IMR-90 (cell line): Measurements from ENCODE around the gene ATXN10.

Experiments
- BHLHE40 ChIP-seq: fragments of 150-350 bp; IDR thresholded peaks from 2 replicates; pipeline ENCODE4 v1.6.1; 2016; ENCODE audit warnings: mild to moderate bottlenecking, low read depth, low read length
- CHD1 ChIP-seq: IDR thresholded peaks from 2 replicates; pipeline ENCODE4 v1.6.1; 2012; ENCODE audit warnings: low read depth, low read length, improper control_type of control experiment
- CTCF ChIP-seq: conservative IDR thresholded peaks from 2 replicates; pipeline ENCODE4 v1.5.1; 2012; ENCODE audit warnings: mild to moderate bottlenecking, low read depth, low read length, improper control_type of control experiment
- ELK1 ChIP-seq: fragments of 150-350 bp; IDR thresholded peaks from 2 replicates; pipeline ENCODE4 v1.6.1; 2016; ENCODE audit warnings: low read depth, mild to moderate bottlenecking, low read length, moderate library complexity, borderline replicate concordance
- FOS ChIP-seq: fragments of 150-350 bp; IDR thresholded peaks from 2 replicates; pipeline ENCODE4 v1.6.1; 2016; ENCODE audit warnings: low read depth, low read length
- MAFK ChIP-seq: IDR thresholded peaks from 2 replicates; pipeline ENCODE4 v1.6.1; 2012; ENCODE audit warnings: low read depth, low read length, improper control_type of control experiment
- MXI1 ChIP-seq: IDR thresholded peaks from 2 replicates; pipeline ENCODE4 v1.6.1; 2012; ENCODE audit warnings: low read depth, mild to moderate bottlenecking, low read length, moderate library complexity, borderline replicate concordance
- POLR2A ChIP-seq: IDR thresholded peaks from 2 replicates; pipeline ENCODE4 v1.6.1; 2012; ENCODE audit warnings: mild to moderate bottlenecking, low read depth, low read length
- RAD21 ChIP-seq: IDR thresholded peaks from 2 replicates; pipeline ENCODE4 v1.6.1; 2012; ENCODE audit warnings: low read length, improper control_type of control experiment
- RFX5 ChIP-seq: IDR thresholded peaks from 2 replicates; pipeline ENCODE4 v1.8.0; 2012; ENCODE audit warnings: low read depth, mild to moderate bottlenecking, low read length, moderate library complexity
- SMC3 ChIP-seq: fragments of 150-350 bp; IDR thresholded peaks from 2 replicates; pipeline ENCODE4 v1.6.1; 2016; ENCODE audit warnings: low read depth, mild to moderate bottlenecking, antibody characterized with exemption, low read length, moderate library complexity
- USF2 ChIP-seq: fragments of 150-350 bp; IDR thresholded peaks from 2 replicates; pipeline ENCODE4 v1.6.1; 2017; ENCODE audit warnings: mild to moderate bottlenecking, antibody characterized with exemption, low read length, low read depth

GRCh38 chr22:45768490-45768889 is 96.9 kb downstream of the ATXN10 start:
- TF ChIP-seq CTCF (no peak), USF2 (no peak), BHLHE40 (no peak), RAD21 (no peak), MAFK (no peak), POLR2A (no peak), SMC3 (no peak), RFX5 (no peak), ELK1 (no peak), FOS (no peak), MXI1 (no peak), CHD1 (no peak)
